ENCODE results near the gene B9D1.

DNA sequence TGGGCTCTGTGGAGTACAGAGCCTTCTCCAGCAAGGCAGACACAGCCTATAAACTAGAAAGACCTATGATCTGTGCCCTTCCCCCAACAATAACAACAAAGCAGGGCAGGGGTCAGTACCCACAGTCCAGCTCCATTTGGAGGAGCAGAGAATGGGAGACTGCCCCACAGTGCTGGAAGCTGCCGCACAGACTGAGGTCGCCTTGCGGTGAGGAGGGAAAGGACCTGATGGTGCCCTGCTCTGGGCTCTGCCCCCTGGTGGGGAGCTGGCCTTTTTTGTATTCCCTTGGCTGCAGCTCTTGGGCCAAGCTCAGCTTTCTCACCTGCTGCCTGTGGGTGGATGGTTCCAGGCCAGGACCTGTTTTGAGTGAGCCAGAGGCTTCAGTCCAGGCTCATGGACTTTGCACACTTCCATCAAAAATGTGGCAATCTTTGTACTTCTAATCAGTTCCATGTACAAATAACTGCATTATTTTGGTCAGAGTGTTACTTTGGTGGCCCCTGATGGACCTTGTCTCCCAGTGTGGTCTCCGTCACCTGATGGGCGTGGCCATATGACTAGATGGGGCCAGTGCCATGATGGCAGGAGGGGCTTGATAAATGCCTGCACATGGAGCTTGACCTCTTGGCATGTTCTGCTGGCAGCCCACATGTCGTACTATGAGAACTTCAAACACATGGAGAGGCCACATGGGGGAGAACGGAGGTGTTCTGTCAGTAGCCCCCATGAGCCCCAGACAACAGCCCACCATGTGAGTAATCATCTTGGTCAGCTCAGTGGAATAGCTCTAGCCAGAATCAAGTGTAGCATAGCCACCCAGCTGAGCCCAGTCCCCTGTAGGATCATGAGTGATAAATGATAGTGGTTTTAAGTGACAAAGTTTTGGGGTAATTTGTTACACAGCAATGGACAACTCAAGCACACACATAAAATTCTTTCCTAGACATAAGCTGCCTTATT is 24.2 kb downstream of the B9D1 start:
- TF ChIP-seq POLR2AphosphoS5 (IDR thresholded peaks at IDR 0.05) (no peak), POLR2A (IDR thresholded peaks at IDR 0.05) (no peak)
- TF ChIP-seq, protein P1, sequence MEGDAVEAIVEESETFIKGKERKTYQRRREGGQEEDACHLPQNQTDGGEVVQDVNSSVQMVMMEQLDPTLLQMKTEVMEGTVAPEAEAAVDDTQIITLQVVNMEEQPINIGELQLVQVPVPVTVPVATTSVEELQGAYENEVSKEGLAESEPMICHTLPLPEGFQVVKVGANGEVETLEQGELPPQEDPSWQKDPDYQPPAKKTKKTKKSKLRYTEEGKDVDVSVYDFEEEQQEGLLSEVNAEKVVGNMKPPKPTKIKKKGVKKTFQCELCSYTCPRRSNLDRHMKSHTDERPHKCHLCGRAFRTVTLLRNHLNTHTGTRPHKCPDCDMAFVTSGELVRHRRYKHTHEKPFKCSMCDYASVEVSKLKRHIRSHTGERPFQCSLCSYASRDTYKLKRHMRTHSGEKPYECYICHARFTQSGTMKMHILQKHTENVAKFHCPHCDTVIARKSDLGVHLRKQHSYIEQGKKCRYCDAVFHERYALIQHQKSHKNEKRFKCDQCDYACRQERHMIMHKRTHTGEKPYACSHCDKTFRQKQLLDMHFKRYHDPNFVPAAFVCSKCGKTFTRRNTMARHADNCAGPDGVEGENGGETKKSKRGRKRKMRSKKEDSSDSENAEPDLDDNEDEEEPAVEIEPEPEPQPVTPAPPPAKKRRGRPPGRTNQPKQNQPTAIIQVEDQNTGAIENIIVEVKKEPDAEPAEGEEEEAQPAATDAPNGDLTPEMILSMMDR (IDR thresholded peaks at IDR 0.05): peak; percentile 69 to 87 (median 69)
